Mammary epithelial cell (primary cell): ENCODE results near the gene DTWD1.

Experiments
- EZH2 ChIP-seq: IDR thresholded peaks from 2 replicates; pipeline ENCODE4 v1.6.1; 2012; ENCODE audit warnings: low read length, inconsistent platforms, borderline replicate concordance
- TF ChIP-seq, protein P1 (sequence below), 2 donors: IDR thresholded peaks in 1 of 2; conservative IDR thresholded peaks in 1 of 2; 2 replicates each; pipeline ENCODE4 v1.5.1; 2011 to 2012; ENCODE audit warnings: inconsistent platforms in 2 of 2, low read length in 2 of 2, mild to moderate bottlenecking in 2 of 2, control low read depth in 1 of 2, low read depth in 1 of 2; ENCODE audit not compliant: insufficient read depth in 1 of 2; ENCODE audit errors: extremely low read depth in 1 of 2

DNA sequence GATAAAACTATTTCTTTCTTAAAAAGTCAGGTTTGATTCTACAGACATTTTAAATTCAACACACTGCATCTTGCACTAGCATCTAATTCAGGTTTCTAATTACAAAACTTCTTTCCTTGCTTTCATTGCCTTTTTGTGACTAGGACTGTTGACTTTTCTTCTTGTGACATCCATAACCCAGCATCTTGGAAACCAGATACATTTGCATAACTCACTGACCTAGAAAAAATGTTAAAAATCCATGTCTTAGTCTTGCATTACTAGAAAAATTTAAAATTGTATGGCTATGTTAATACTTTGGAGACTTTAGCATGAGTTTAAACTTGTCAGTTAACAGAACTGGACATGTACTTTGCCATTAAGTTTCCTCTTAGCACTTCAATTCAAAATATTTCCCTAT lies 72.7 kb downstream of the DTWD1 start:
- TF ChIP-seq, protein P1, sequence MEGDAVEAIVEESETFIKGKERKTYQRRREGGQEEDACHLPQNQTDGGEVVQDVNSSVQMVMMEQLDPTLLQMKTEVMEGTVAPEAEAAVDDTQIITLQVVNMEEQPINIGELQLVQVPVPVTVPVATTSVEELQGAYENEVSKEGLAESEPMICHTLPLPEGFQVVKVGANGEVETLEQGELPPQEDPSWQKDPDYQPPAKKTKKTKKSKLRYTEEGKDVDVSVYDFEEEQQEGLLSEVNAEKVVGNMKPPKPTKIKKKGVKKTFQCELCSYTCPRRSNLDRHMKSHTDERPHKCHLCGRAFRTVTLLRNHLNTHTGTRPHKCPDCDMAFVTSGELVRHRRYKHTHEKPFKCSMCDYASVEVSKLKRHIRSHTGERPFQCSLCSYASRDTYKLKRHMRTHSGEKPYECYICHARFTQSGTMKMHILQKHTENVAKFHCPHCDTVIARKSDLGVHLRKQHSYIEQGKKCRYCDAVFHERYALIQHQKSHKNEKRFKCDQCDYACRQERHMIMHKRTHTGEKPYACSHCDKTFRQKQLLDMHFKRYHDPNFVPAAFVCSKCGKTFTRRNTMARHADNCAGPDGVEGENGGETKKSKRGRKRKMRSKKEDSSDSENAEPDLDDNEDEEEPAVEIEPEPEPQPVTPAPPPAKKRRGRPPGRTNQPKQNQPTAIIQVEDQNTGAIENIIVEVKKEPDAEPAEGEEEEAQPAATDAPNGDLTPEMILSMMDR (conservative IDR thresholded peaks at IDR 0.05 in 1 of 2, IDR thresholded peaks at IDR 0.05 in 1 of 2; ENCODE audit: extremely low read depth in 1 of 2, insufficient read depth in 1 of 2, low read depth in 1 of 2, low read length in 2 of 2), result no peak
- no peak for TF ChIP-seq EZH2
